ENCODE measurements around the gene ST6GAL2.

DNA sequence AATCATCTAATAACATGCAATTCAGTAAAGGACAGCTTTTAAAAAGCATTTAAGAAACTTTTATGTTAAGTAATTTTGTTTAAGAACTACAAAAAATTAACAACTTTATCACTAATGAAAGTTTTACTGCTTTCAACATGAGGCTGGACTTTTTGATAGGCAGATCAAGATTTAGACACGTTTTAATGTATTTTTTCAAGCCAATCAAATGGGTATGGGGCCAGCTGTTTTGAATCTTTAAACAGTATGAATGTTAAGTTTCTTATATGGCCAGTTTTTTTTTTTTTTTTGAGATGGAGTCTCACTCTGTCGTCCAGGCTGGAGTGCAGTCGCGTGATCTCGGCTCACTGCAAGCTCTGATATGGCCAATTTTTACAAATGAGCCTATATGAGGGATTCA, 73.1 kb downstream of the ST6GAL2 start:
- no peak for TF ChIP-seq POLR2A (IDR thresholded peaks at IDR 0.05)
- TF ChIP-seq, protein P1, sequence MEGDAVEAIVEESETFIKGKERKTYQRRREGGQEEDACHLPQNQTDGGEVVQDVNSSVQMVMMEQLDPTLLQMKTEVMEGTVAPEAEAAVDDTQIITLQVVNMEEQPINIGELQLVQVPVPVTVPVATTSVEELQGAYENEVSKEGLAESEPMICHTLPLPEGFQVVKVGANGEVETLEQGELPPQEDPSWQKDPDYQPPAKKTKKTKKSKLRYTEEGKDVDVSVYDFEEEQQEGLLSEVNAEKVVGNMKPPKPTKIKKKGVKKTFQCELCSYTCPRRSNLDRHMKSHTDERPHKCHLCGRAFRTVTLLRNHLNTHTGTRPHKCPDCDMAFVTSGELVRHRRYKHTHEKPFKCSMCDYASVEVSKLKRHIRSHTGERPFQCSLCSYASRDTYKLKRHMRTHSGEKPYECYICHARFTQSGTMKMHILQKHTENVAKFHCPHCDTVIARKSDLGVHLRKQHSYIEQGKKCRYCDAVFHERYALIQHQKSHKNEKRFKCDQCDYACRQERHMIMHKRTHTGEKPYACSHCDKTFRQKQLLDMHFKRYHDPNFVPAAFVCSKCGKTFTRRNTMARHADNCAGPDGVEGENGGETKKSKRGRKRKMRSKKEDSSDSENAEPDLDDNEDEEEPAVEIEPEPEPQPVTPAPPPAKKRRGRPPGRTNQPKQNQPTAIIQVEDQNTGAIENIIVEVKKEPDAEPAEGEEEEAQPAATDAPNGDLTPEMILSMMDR (IDR thresholded peaks at IDR 0.05): no peak
- no peak for TF ChIP-seq POLR2AphosphoS5 (IDR thresholded peaks at IDR 0.05)

Measured in breast epithelium (tissue), 3 donors.